Measurements from ENCODE around the gene FBXO48. TPM values are rescaled to one million over a fixed set of nuclear protein-coding genes. Genes with fewer than 3 reads are reported as not detected.

The FBXO48 gene
- polyA plus RNA-seq, 3 donors: 0.44 to 0.56 (median 0.48) TPM

GRCh38 chr2:68420254-68420910 lies 46.7 kb downstream of the FBXO48 start:
- H3K27ac ChIP-seq (ENCODE audit: low read depth, low read length): no peak overlapping the region
- WGBS, 3 donors: 57 to 65% (median 57%) methylated on average over 3 of the region's 3 CpGs

GRCh38 chr2:68418855-68419254 lies 48.2 kb downstream of the FBXO48 start:
- no peak overlapping the region for H3K27ac ChIP-seq (ENCODE audit: low read depth, low read length)
- WGBS, 3 donors: 77 to 87% (median 83%) methylated on average over 3 of the region's 3 CpGs

- 38 to 61% (median 47%) methylated on average over 1 of the region's 1 CpG for WGBS, 3 donors
- H3K27ac ChIP-seq (ENCODE audit: low read depth, low read length): no peak overlapping the region
Measured at GRCh38 chr2:68418419-68418818, 48.7 kb downstream of the FBXO48 start.

DNA sequence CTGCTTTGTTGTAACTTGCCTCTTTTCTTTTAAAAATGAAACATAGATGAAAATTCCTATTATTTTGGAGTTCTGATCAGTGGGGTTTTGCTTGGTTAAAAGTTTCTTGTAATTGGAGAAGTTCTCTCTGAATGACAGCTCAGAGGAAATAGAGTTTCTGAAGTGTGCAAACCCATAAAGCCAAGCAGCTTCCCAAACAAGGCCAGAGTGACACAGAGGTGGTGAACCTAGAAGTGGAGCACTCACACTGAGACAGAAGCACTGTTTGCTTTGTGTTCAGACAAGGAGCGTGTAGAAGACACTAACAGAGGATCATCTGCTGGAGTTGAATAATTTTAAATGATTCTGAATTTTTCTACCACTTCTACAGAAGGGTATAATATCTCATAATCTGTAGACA lies 49.2 kb downstream of the FBXO48 start:
- WGBS, 3 donors: 40 to 70% (median 56%) methylated on average over 1 of the region's 1 CpG
- no peak overlapping the region for H3K27ac ChIP-seq (ENCODE audit: low read depth, low read length)

- H3K27ac ChIP-seq (ENCODE audit: low read depth, low read length): no peak overlapping the region
- 93 to 97% (median 96%) methylated on average over 9 of the region's 9 CpGs for WGBS, 3 donors
Measured at GRCh38 chr2:68416081-68416675, 50.9 kb downstream of the FBXO48 start.

GRCh38 chr2:68415521-68415920 lies 51.6 kb downstream of the FBXO48 start:
- no peak overlapping the region for H3K27ac ChIP-seq (ENCODE audit: low read depth, low read length)

GRCh38 chr2:68414876-68415275 lies 52.2 kb downstream of the FBXO48 start:
- H3K27ac ChIP-seq (ENCODE audit: low read depth, low read length): no peak overlapping the region
- 60 to 81% (median 77%) methylated on average over 3 of the region's 3 CpGs for WGBS, 3 donors

GRCh38 chr2:68414452-68414851 lies 52.6 kb downstream of the FBXO48 start:
- H3K27ac ChIP-seq (ENCODE audit: low read depth, low read length): no peak overlapping the region

GRCh38 chr2:68413466-68413865 lies 53.6 kb downstream of the FBXO48 start:
- WGBS, 3 donors: 85 to 91% (median 85%) methylated on average over 2 of the region's 2 CpGs
- no peak overlapping the region for H3K27ac ChIP-seq (ENCODE audit: low read depth, low read length)

DNA sequence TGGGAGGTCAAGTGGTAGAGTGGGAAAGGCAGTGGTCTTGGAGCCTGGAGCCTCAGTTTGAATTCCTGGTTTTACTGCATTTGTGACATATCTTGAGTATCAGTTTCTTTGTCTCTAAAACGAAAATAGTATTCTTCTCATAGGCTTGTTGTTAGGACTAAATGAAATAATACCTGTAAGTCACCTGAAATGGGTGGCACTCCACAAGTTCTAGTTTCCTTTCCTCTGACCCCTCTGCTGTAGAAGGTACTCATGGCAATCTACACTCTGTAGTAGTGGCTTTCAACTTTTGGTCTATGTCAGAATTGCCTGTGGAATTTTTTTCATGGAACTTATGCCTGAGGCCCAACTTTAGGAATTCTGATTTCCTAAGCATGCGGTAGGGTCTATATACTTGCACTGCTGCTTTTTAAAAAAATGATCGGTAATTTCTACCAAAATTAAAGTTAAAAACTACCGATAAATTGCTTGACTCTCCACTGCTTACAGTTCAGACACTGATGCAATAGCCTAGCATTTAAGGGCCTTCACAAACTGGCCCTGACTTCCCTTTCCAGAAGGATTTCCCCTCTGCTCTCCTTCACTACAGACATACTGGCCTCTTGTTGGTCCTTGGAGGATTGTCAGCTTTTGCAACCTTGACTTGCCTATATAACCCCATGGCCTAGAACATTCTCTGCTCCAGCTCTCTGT lies 54.8 kb downstream of the FBXO48 start:
- WGBS, 3 donors: 51 to 62% (median 54%) methylated on average over 4 of the region's 4 CpGs
- no peak overlapping the region for H3K27ac ChIP-seq (ENCODE audit: low read depth, low read length)

DNA sequence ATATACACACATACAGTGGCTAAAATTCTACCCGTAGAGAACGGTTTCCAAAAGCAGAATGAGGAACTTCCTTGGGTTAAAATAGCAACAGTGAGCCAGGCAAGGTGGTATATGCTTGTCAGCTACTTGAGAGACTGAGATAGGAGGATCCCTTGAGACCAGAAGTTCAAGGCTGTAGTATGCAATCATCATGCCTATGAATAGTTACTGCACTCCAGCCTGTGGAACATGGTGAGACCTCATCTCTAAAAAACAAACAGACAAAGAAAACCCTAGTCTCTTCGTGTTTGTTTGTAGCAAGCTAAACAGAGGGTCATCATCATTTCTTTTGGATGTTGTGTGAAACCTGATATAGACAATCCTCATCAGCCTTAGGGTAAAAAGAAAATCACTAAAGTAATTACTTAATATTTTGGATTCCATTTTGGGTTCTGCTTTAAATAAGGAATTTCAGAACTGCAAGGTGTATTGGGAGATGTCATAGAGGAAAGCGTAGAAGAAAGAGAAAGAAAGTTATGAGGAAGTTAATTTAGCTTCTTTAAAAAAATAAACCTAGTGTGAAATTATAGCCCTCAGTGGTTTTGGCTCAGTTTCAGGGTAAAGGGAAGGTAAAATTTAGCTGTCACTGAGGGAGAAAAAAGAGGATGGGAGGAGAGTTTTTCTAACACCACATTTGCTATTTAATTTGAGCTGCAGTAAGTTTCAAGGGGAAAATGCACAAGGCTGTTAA lies 55.5 kb downstream of the FBXO48 start:
- H3K27ac ChIP-seq (ENCODE audit: low read depth, low read length): no peak overlapping the region
- 46 to 70% (median 49%) methylated on average over 4 of the region's 4 CpGs for WGBS, 3 donors

Other genes starting within 250 kb of the FBXO48 start
- 10 to 100 TPM; 11.3 to 42.4 (median 27.0) TPM for gene PPP3R1, start 214.8 kb downstream of the FBXO48 start, polyA plus RNA-seq
- 10 to 100 TPM in 2 of 3 donors, 1 to 10 TPM in 1; 3.9 to 62.2 (median 26.6) TPM for gene CNRIP1, start 147.3 kb downstream of the FBXO48 start, polyA plus RNA-seq
- gene PLEK, start 102.0 kb downstream of the FBXO48 start, polyA plus RNA-seq: 10 to 100 TPM in 2 of 3 donors, 1 to 10 TPM in 1; 1.6 to 52.2 (median 18.2) TPM
- under 1 TPM; 0.45 to 0.94 (median 0.67) TPM for gene APLF, start 291 bp upstream of the FBXO48 start, polyA plus RNA-seq
- gene PROKR1, start 176.3 kb upstream of the FBXO48 start, polyA plus RNA-seq: 1 to 10 TPM in 1 of 3 donors, under 1 TPM in 2; 0.02 to 1.1 (median 0.56) TPM